PC-9 (cell line): Measurements from ENCODE around the gene OTP. TPM values are rescaled to one million over a fixed set of nuclear protein-coding genes. Genes with fewer than 3 reads are reported as not detected.

ENCODE experiments used
- BruUV-seq: library from RNA; stranded (reverse); fragments of 400-500 nt; replicated peaks from 2 replicates; lab custom pipeline; 2021; lab: Mats Ljungman, UMichigan
- CTCF ChIA-PET: fragments of 300-600 bp; sonication (Branson Sonifier 250); formaldehyde crosslinking; loops from one replicate; lab custom pipeline; 2022; ENCODE audit warnings: antibody characterized with exemption; lab: Charles Lee
- POLR2A ChIA-PET: fragments of 300-600 bp; sonication (Branson Sonifier 250); formaldehyde crosslinking; loops from one replicate; lab custom pipeline; 2022; ENCODE audit warnings: antibody characterized with exemption; ENCODE audit not compliant: unreplicated experiment; lab: Charles Lee
- DNase-seq, 2 experiments: peaks; one replicate each; pipeline versions ENCODE4 v3.0.0 to v3.0.0-alpha.2; 2015 to 2022; ENCODE audit warnings: mixed read lengths in 1 of 2
- H2AFZ ChIP-seq: fragments of 200-600 bp; sonication (generic); 2 replicates; pipeline ENCODE4 v1.8.1; 2017; ENCODE audit warnings: antibody characterized with exemption
- H3F3A ChIP-seq: fragments of 200-600 bp; sonication (generic); 2 replicates; pipeline ENCODE4 v1.8.1; 2017; ENCODE audit warnings: antibody characterized with exemption, mild to moderate bottlenecking, low read depth; ENCODE audit not compliant: insufficient read depth
- H3K27ac ChIP-seq: fragments of 200-600 bp; sonication (generic); 2 replicates; pipeline ENCODE4 v1.6.1; 2016; ENCODE audit warnings: mixed run types
- H3K27me3 ChIP-seq: fragments of 200-600 bp; sonication (generic); 2 replicates; pipeline ENCODE4 v1.6.1; 2016; ENCODE audit warnings: low read depth, mixed run types; ENCODE audit not compliant: insufficient read depth
- H3K36me3 ChIP-seq: fragments of 200-600 bp; sonication (generic); 2 replicates; pipeline ENCODE4 v1.6.1; 2016; ENCODE audit warnings: low read depth, mixed run types
- H3K4me1 ChIP-seq: fragments of 200-600 bp; sonication (generic); replicated peaks from 2 replicates; pipeline ENCODE4 v1.6.1; 2016; ENCODE audit warnings: mixed run types; ENCODE audit not compliant: insufficient read depth
- H3K4me2 ChIP-seq: fragments of 200-600 bp; sonication (generic); 2 replicates; pipeline ENCODE4 v1.6.1; 2017; ENCODE audit warnings: mixed run types
- H3K4me3 ChIP-seq: fragments of 200-600 bp; sonication (generic); 2 replicates; pipeline ENCODE4 v1.6.1; 2016; ENCODE audit warnings: mixed run types
- H3K79me2 ChIP-seq: fragments of 200-600 bp; sonication (generic); 2 replicates; pipeline ENCODE4 v1.6.1; 2017; ENCODE audit warnings: low read depth, mixed run types
- H3K9me2 ChIP-seq: fragments of 200-600 bp; sonication (generic); 2 replicates; pipeline ENCODE4 v1.8.1; 2017; ENCODE audit warnings: mild to moderate bottlenecking; ENCODE audit not compliant: insufficient read depth
- H3K9me3 ChIP-seq: fragments of 200-600 bp; sonication (generic); 2 replicates; pipeline ENCODE4 v1.8.1; 2016; ENCODE audit warnings: low read depth; ENCODE audit not compliant: insufficient read depth
- H4K20me1 ChIP-seq: fragments of 200-600 bp; sonication (generic); 2 replicates; pipeline ENCODE4 v1.8.1; 2017; ENCODE audit not compliant: insufficient read depth
- EZH2 ChIP-seq: fragments of 200-600 bp; sonication (generic); IDR thresholded peaks from 2 replicates; pipeline ENCODE4 v1.8.0; 2017; ENCODE audit warnings: antibody characterized with exemption, low read depth
- intact Hi-C: fragments of 100-400 bp; cut with micrococcal nuclease; formaldehyde crosslinking; loops from one replicate; pipeline ENCODE4 v1.10.0; 2022; ENCODE audit not compliant: unreplicated experiment
- total RNA-seq: library from RNA; stranded (reverse); gene quantifications from 2 replicates; pipeline ENCODE4 v1.2.3, GENCODE V29; 2021
- TF ChIP-seq, protein P1 (sequence below): fragments of 200-600 bp; sonication (generic); conservative IDR thresholded peaks from 2 replicates; pipeline ENCODE4 v1.6.1; 2017; ENCODE audit warnings: mixed run types, antibody characterized with exemption, mild to moderate bottlenecking, moderate library complexity

OTP gene
- total RNA-seq, 1 experiment from 2014 or later = not detected

DNA sequence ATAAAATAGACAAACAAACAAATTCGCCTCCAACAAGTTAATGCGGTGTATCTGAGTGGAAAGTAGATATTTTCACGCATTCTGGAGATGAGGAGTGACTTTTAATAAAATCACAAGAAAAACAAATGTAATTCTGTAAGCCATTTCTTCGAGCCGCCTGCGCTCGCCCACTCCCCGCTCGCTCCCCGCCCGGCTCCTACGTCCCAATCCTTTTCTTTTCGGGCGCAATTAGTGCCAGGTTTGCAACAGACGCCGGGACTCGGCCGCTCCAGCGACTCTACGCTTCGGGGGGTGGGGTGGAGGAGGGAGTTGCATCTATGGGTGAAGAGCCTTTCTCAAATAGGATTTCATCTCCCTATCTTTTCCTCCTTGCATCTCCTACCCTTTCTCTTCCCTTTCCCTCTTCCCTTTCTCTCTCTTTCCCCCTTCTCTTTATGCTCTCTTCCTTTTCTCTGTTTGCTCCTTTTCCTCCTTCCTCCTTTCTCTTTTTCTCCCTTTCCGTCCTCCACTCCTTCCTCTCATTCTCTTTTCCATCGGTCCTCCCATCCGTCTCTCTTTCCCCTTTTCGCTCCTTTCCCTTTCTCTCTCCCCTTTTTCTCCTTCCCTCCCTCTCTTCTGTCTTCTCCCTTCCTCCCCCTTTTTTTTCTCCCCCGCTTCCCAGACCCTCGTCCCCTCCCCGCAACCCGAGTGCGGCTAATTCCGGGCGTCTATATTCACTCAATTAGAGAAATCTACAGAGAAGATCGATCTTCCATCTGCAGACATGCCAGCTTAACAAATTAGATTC is 6.1 kb upstream of the OTP start:
- no peak for DNase-seq
- intact Hi-C loops = loop anchor here (10.0 kb wide), 1 partner anchor 360 kb away; no protein-coding TSS in a partner anchor
- Histone ChIP-seq H2AFZ (no peak overlapping the region), H3K36me3 (no peaks in the 10 kb centered on the region), H3F3A (no peaks in the 10 kb centered on the region), H3K4me3 (no peak overlapping the region), H3K9me2 (no peaks in the 10 kb centered on the region), H3K27ac (no peak overlapping the region), H4K20me1 (no peaks in the 10 kb centered on the region), H3K27me3 (peaks cover 22% of the 10 kb centered on the region; the same call in 1 of the 2 replicates), H3K4me1 (no peaks in the 10 kb centered on the region), H3K4me2 (no peak overlapping the region), H3K9me3 (no peaks in the 10 kb centered on the region), H3K79me2 (no peaks in the 10 kb centered on the region)
- ChIA-PET POLR2A (no interaction called here), CTCF (interaction anchor here (0.6 kb wide), 1 partner anchor 24 kb away, joined by 6 read pairs; no protein-coding TSS in a partner anchor)
- TF ChIP-seq EZH2 = no peak
- TF ChIP-seq, protein P1, sequence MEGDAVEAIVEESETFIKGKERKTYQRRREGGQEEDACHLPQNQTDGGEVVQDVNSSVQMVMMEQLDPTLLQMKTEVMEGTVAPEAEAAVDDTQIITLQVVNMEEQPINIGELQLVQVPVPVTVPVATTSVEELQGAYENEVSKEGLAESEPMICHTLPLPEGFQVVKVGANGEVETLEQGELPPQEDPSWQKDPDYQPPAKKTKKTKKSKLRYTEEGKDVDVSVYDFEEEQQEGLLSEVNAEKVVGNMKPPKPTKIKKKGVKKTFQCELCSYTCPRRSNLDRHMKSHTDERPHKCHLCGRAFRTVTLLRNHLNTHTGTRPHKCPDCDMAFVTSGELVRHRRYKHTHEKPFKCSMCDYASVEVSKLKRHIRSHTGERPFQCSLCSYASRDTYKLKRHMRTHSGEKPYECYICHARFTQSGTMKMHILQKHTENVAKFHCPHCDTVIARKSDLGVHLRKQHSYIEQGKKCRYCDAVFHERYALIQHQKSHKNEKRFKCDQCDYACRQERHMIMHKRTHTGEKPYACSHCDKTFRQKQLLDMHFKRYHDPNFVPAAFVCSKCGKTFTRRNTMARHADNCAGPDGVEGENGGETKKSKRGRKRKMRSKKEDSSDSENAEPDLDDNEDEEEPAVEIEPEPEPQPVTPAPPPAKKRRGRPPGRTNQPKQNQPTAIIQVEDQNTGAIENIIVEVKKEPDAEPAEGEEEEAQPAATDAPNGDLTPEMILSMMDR = no peak
- BruUV-seq = no TSS peak

DNA sequence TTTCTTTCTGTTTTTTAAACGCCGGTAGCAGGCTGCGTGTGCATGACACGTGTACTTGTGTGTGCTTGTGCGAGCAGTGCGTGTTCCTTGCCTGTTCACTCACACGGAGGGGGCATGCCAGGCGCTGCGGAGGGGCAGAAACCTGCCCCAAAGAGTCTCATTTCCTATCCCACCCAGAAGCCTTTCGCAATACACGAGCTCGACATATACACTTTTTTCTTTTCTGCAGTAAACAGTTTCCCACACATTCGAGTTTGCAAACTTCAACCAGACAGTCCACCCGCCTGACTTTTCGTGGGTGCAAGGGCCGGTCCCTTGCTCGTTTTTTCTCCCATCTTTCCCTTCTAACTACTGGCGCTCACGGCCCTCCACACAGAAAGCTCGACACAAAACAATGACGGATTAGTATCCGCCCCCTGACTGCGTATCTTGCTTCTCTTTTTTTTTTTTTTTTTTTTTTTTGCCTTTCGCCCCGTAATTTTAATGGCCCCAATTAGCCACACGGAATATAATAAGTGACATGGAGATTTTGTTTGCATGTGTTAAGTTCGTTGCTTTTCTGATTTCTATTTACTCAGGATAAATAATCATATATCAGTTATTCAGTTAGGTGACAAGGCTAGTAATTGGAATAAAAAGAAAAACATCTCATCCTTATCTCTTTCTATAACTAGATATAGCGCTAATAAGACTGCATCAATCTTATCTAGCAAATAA is 5.3 kb upstream of the OTP start:
- CTCF ChIA-PET = no interaction called here
- Histone ChIP-seq H4K20me1 (no peaks in the 10 kb centered on the region), H3K27ac (no peak overlapping the region), H3K9me3 (no peaks in the 10 kb centered on the region), H3K79me2 (no peaks in the 10 kb centered on the region), H3K4me3 (no peak overlapping the region), H3K9me2 (no peaks in the 10 kb centered on the region), H3F3A (no peaks in the 10 kb centered on the region), H3K36me3 (no peaks in the 10 kb centered on the region), H3K4me1 (no peaks in the 10 kb centered on the region), H3K27me3 (peaks cover 19% of the 10 kb centered on the region; the same call in 1 of the 2 replicates), H3K4me2 (no peak overlapping the region), H2AFZ (no peak overlapping the region)
- intact Hi-C loops = loop anchor here (10.0 kb wide), 1 partner anchor 361 kb away; no protein-coding TSS in a partner anchor
- no peak for DNase-seq
- no TSS peak for BruUV-seq
- no peak for TF ChIP-seq EZH2
- TF ChIP-seq, protein P1 = no peak
- POLR2A ChIA-PET = no interaction called here

DNA sequence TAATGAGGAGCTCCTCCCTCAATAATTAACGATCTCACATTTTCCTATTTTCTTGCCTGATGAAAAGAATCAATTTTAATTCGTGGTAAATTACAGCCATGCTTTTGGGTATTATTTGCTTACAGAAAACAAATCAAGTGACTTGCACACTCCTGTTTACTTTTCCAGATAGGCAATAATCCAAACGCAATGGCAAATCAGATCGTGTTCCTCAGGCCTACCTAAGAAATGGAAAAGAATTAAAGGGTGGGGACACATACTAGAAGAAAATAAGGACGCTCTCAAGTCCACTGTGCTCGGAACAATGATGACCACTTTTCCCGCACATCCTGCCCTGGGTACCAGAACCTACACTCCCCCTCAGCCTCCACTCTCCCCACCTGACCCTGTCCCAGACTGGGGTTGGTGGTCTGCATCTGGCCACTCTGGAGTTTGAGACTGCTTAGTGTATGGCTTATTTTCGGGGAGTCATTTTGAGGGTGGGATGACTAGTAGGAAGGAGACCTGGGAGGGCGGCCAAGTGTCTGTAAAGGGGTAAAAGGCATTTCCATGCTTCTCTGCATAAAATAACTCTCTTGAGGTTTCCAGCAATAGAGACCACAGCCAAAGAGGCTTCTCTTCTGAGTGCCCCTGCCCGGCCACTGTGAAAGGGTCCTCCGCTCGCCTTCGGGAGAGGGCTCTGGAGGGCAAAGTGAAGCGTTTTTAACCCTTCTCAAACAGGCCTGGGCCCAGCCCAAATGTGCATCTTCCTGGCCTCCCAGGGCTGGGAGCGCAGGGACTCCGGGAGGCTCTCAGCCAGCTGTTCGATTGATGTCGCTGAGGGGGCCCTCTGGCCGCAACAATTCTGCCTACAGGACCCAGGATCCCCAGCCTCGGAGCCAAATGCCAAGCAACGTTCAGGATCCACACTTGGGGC is 4.5 kb upstream of the OTP start:
- no peaks in the 10 kb centered on the region for H4K20me1 ChIP-seq
- CTCF ChIA-PET = no interaction called here
- no peak for TF ChIP-seq EZH2
- TF ChIP-seq, protein P1 = no peak

More for the DNA sequence above, 4.5 kb upstream of the OTP start:
- DNase-seq = no peak
- Histone ChIP-seq H3K27ac (no peak overlapping the region), H3K79me2 (no peaks in the 10 kb centered on the region), H3K4me3 (no peak overlapping the region), H3F3A (no peaks in the 10 kb centered on the region), H3K36me3 (no peaks in the 10 kb centered on the region), H3K4me2 (no peak overlapping the region), H3K27me3 (peaks cover 24% of the 10 kb centered on the region), H3K4me1 (no peaks in the 10 kb centered on the region), H2AFZ (no peak overlapping the region), H3K9me2 (no peaks in the 10 kb centered on the region), H3K9me3 (no peaks in the 10 kb centered on the region)
- POLR2A ChIA-PET = no interaction called here
- intact Hi-C loops = loop anchor here (10.0 kb wide), 1 partner anchor 362 kb away; no protein-coding TSS in a partner anchor
- BruUV-seq = no TSS peak
